NCI-H510A treated with DMSO at 0.1 percent for 48 hours (cell line): ENCODE results near the gene DLG2.
A peak's percentile ranks its signal among the peaks of the same experiment; 100 is the strongest.
"Not testable (repeated sequence)": the region's sequence is repeated elsewhere in the genome, so short reads cannot be mapped to it uniquely, and the experiment has no call there.

Experiments used
- DNase-seq: peaks from one replicate; lab custom pipeline; 2025; lab: John Stamatoyannopoulos, UW

DLG2 gene

DNA sequence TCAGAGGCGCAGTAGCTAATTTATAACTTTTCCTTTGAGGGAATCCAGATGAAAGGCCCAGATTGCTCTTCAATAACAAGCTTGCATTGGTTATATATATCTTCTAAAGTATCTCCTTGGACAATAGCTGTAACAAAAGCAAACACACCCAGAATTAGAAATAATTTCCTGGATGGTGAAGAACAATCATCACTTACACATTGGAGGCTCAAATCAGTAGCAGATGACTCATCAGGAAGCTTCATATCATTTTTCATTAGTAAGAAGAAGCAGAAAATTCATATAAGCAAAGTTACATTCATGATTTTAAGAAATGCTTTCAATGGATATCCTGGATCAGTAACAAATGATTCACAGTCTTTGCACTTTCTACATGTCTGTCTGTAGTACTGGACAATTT is 2167.3 kb downstream of the DLG2 start:
- peak; percentile 21 for DNase-seq

GRCh38 chr11:83456566-83456965 is 2170.6 kb downstream of the DLG2 start:
- no peak for DNase-seq

DNA sequence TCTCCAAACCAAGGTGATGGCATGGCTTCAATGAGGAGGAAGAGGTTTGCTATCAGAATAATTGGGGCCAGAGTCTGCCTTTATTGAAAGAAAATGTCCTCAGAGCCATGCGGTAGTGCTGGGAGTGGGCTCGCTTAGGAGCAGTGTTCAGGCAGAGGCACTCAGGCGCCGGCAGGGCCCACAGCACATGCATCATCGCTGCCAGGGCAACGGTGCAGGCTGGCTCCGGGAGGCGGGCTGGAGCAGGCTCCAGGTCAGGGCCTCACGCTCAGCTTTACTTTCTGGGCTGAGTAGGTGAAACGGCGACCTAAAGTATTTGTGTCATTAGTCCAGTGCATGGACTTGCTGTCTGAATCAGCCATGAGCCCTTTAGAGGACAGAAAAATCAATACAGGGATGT is 2171.1 kb downstream of the DLG2 start:
- DNase-seq = no peak

DNA sequence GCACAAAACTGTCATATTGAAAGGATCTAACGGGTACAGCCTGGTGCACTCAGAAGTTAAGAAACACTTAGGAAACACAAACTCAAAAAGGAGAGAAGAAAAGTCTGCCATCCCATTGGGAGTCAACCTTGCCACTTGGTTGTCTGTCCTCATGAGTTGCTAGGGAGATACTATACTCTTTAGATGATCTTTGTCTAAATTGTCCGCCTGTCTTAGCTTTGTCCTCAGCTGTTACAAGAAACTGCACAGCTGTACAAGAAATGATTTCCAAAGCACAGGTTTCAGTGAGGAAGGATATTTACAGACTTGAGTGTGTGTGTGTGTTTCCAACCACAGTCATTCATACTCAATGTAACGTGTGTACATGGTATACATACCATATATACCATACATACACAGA is 2171.8 kb downstream of the DLG2 start:
- no peak for DNase-seq

GRCh38 chr11:83454674-83455073 is 2172.5 kb downstream of the DLG2 start:
- no peak for DNase-seq

- DNase-seq = no peak
These were observed 2177.7 kb downstream of the DLG2 start for GRCh38 chr11:83449338-83449913.

DNA sequence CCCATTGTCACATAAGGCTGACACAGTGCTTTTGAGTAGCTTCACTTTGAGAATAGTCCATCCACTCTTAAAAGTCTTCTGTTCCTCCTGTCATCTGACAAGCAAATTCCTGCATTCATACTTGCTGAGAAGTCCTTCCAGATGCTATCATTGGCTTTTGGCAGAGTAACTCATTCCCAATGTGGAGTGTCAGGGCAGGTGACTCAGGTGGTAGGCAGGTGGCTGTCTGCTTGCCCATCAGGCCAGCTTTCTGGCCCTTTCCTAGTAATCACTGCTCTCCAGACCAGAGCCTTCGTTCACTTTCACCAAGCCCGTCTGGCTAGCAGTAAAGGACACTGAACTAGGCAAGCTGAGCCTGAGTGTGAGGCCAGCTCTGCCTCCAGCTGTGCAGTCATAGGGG is 2178.5 kb downstream of the DLG2 start:
- no peak for DNase-seq

- DNase-seq = not testable (repeated sequence)
These were observed 2183.3 kb downstream of the DLG2 start for GRCh38 chr11:83443880-83444279.

DNA sequence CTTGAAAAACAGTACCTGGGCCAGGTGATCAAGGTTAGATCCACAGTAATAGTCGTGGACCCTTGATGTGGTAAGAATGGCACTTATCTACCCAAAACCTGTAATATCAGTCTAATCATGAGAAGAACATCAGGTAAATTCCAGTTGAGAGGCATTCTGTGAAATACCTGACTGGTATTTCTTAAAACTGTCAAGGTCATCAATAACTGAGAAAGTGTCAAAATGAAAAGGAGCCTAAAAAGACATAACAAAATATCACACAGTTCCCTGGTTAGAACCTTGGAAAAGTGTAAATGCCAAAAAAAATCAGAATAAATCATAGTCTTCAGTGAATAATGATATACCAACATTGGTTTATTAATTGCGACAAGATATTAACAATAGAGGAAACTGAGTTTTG is 2185.5 kb downstream of the DLG2 start:
- DNase-seq = no peak

DNA sequence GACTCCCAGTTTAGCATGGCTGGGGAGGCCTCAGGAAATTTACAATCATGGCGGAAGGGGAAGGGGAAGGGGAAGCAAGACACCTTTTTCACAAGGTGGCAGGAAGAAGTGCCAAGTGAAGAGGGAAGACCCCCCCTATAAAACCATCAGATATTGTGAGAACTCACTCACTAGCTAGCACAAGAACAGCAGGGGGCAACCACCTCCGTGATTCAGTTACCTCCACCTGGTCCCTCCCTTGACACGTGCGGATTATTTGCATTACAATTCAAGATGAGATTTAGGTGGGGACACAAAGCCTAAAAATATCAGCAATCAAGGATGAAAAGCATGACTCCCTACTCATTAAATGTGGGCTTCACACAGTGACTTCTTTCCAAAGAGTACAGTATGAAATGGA is 2186.0 kb downstream of the DLG2 start:
- no peak for DNase-seq

DNA sequence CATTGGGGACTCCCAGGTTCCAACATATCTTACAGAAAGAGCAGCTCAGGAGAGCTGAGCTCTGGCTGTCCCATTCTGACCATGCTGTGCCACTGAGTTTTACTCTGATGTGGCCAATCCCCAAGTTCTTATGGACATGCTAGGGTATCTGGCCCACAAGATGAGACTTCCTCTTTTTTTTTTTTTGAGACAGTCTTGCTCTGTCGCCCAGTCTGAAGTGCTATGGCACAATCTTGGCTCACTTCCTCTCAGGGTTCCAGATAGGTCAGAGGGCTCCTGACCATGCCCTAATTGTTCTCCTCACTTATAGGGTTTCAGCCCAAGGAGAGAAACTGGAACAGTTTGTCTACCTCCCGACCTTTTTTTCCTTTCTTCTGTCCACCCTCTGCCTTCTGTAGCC is 2188.7 kb downstream of the DLG2 start:
- no peak for DNase-seq

- no peak for DNase-seq
These were observed 2189.2 kb downstream of the DLG2 start for GRCh38 chr11:83437939-83438338.

- DNase-seq = no peak
These were observed 2190.3 kb downstream of the DLG2 start for GRCh38 chr11:83436855-83437254.

DNA sequence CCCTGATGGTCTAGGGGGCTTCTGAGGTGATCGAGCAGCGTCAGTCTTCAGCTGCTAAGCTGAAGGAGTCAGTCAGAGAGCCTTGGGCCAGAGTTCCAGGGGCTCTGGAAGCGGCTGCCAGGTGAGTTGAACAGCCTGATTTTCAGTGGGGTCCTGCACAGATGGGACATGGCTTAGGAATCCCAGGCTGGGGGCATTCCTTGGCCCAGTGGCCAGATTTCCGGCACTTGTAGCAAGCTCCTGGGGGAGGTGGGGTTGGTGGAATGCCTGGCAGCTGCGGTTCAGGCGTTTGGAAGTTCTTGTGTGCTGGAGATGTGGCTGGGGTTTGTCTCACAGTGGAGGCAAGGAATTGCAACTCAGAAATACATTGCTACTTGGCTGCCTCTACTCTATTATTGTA is 2192.3 kb downstream of the DLG2 start:
- DNase-seq = not testable (repeated sequence)

DNA sequence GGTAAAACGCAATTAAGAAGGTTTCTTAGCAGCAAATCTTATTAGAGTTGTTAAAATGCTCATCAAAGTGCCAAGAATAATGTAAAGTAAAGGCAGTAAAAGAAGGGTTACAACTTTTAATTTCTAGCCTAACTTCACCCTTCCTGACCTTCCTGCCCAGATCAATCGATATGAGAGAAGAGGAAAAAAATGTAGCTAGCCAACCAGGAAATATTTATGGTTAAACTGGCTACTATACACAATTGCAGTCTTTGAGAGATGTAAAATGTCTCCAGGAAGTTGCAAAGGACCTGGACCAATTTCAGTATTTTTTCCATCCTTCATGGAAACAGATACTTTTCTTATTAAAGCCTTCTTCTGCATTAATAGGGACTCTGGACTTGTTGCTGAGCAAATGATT is 2199.2 kb downstream of the DLG2 start:
- DNase-seq = no peak

GRCh38 chr11:83427501-83427900 is 2199.6 kb downstream of the DLG2 start:
- no peak for DNase-seq

- DNase-seq = no peak
These were observed 2202.0 kb downstream of the DLG2 start for GRCh38 chr11:83425137-83425466.

DNA sequence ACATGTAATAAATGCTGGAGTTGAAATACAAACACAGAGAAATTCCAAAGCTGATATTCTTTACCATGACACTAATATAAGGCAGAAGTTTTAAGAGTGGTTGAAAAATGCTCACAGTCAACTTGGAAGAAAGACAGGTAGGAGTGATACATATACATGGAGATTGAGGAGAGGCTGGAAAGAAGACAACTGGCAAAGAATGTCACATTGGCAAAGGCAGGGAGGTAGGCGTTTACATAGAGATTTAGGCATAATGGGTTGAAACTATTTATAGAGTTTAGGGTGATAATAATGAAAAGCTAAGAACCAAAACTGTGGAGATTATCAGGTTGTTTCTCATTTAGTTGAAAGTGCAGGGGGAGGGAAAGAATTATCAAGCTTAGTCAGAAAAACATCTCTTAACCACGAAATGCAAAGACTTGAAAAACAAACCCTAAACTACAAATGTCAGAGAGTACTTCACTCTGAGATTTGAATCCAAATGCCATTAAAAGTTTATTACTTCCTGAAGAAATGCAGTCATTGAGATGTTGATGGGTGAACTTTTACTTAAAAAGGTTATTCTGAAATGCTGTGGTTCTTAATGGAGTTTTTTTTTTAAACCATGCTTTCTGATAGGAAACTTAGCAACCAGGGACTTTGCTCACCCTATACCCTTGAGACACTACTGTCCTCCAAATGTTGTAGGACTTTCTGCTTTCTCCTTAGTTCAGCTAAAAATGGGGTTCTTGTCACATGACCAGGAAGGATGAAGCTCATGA is 2202.6 kb downstream of the DLG2 start:
- no peak for DNase-seq

DNA sequence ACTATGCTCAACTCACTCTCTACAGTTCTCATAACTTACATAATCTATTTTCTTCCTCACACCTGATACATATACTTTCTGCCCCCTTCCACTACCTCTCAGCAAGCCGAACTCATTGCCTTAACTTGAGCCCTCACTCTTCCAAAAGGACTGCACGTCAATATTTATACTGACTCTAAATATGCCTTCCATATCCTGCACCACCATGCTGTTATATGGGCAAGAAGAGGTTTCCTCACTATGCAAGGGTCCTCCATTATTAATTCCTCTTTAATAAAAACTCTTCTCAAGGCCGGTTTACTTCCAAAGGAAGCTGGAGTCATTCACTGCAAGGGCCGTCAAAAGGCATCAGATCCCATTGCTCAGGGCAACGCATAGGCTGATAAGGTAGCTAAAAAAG is 2204.5 kb downstream of the DLG2 start:
- not testable (repeated sequence) for DNase-seq

DNA sequence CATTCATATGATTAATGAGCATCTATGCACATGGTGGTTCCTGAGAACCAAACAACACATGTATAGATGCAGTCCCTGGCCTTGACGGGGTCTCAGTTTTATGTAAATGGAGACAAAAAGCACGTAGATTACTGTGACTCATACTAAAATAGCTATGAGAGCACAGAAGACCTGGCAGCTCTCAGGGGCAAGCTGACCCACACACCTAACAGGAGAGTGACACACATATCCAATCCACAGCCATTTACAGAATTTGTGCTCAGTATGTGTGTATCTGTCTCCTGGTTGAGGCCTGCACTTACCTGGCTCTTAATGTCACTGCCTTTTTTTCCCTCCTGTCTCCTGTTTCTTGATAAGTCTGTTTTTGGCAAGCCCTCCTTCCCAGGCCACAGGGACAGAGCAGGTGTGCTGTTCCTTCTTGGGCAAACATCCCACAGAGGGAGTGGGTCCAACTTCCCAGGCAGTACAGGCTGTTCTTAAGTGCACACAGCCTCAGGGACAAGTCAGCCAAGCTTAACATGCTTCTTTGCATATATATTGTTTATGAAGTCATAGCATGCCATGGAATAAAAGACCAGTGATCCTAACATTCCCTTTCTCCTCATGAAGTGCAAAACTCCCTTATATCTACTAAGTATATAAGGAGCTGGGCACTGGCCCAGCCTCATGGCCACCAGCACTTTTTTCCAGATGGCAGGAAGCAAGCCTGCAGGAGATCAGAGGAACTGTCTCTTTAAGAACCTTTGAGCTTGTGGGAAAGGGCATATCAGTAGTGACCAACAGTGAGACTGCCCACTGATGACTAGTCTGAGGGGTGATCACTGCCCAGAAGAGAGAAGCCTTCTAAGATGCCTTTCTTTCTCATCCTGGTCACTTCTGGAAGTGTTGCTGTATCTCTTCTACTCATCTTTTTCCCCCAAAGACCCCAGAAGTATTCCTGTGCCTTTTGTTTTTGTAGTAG is 2216.3 kb downstream of the DLG2 start:
- no peak for DNase-seq

GRCh38 chr11:83409891-83410290 is 2217.3 kb downstream of the DLG2 start:
- DNase-seq = no peak

DNA sequence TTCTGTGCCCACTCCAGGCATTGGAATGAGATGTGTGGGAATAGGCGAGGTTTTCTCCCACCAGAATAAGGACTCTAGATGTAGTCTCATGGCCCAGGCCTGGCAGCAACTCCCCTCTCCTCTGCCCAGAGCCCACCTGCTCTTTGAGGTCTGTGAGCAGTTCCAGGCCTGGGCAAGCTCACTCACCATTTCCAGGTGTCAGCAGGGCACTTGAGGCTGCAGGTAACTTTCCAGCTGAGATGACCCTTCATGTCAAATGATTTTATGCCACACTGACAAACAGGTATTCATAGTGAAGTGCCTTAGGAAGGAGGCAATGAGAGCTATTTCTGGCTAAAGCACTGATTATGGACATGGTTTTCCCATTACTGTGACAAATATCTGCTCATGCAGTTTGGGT is 2217.7 kb downstream of the DLG2 start:
- DNase-seq = peak; percentile 53

GRCh38 chr11:83408946-83409345 is 2218.2 kb downstream of the DLG2 start:
- DNase-seq = no peak
